Activated B cell treated with CpG ODN at 0.5 μM for 24 hours (primary cell): ENCODE data around the gene STYXL2. TPM values are rescaled to one million over a fixed set of nuclear protein-coding genes. Genes with fewer than 3 reads are reported as not detected.

Source experiments
- ATAC-seq: fragments of 200-7000 bp; cut with Tn5 transposase; one replicate; pipeline ENCODE4 v1.10.0; 2021; ENCODE audit warnings: low read depth, mild to moderate bottlenecking, moderate library complexity
- CTCF ChIA-PET: fragments of 350-600 bp; sonication (Branson Sonifier 250); formaldehyde crosslinking; loops from one replicate; lab custom pipeline; 2021; ENCODE audit warnings: antibody characterized with exemption; lab: Charles Lee
- POLR2A ChIA-PET: fragments of 350-600 bp; sonication (Branson Sonifier 250); formaldehyde crosslinking; loops from one replicate; lab custom pipeline; 2021; ENCODE audit warnings: antibody characterized with exemption; lab: Charles Lee
- DNase-seq: peaks from one replicate; pipeline ENCODE4 v3.0.0; 2022
- H3K27ac Mint-ChIP-seq: one replicate; pipeline ENCODE4 v1.8.0; 2020; ENCODE audit warnings: mixed read lengths
- H3K27me3 Mint-ChIP-seq: one replicate; pipeline ENCODE4 v1.8.0; 2021; ENCODE audit warnings: mixed read lengths
- H3K36me3 Mint-ChIP-seq: one replicate; pipeline ENCODE4 v1.8.0; 2021; ENCODE audit warnings: low read depth, mixed read lengths
- H3K4me1 Mint-ChIP-seq: one replicate; pipeline ENCODE4 v1.8.0; 2021; ENCODE audit warnings: mixed read lengths
- H3K4me3 Mint-ChIP-seq: one replicate; pipeline ENCODE4 v1.8.0; 2020; ENCODE audit warnings: mild to moderate bottlenecking, mixed read lengths
- H3K9me3 Mint-ChIP-seq: one replicate; pipeline ENCODE4 v1.8.0; 2020; ENCODE audit warnings: mixed read lengths
- intact Hi-C: fragments of 100-400 bp; cut with micrococcal nuclease; formaldehyde crosslinking; loops from one replicate; pipeline ENCODE4 v1.15.1; 2024
- total RNA-seq: library from RNA; stranded (reverse); gene quantifications from 2 replicates; pipeline ENCODE4 v1.2.3, GENCODE V29; 2022
- TF ChIP-seq, protein P1 (sequence below): fragments of 200-600 bp; IDR thresholded peaks from one replicate; pipeline ENCODE4 v1.8.0; 2022; ENCODE audit warnings: antibody characterized with exemption, mild to moderate bottlenecking

STYXL2 gene
- total RNA-seq, 1 donor from 2014 or later: not detected

DNA sequence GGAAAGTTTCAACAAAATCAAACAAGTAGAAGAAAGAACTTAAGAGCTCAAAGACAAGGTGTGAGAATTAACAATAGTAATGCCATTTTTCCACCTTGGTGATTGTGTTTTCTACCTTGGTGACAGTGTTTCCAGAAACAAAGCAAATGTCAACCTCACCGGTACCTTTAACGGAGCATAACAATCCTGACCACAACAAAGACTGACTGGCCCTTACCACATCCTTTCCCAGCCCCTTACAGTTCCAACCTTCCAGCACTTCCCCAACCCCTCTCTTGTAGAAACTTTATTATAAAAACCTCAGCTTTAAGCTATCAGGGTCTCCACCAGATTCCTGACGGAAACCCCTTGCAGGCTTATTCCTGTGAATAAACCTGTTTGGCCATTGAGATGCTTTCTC, 16.7 kb downstream of the STYXL2 start:
- H3K4me3 Mint-ChIP-seq: no peak overlapping the region
- intact Hi-C loops: no loop called here
- CTCF ChIA-PET: no interaction called here

DNA sequence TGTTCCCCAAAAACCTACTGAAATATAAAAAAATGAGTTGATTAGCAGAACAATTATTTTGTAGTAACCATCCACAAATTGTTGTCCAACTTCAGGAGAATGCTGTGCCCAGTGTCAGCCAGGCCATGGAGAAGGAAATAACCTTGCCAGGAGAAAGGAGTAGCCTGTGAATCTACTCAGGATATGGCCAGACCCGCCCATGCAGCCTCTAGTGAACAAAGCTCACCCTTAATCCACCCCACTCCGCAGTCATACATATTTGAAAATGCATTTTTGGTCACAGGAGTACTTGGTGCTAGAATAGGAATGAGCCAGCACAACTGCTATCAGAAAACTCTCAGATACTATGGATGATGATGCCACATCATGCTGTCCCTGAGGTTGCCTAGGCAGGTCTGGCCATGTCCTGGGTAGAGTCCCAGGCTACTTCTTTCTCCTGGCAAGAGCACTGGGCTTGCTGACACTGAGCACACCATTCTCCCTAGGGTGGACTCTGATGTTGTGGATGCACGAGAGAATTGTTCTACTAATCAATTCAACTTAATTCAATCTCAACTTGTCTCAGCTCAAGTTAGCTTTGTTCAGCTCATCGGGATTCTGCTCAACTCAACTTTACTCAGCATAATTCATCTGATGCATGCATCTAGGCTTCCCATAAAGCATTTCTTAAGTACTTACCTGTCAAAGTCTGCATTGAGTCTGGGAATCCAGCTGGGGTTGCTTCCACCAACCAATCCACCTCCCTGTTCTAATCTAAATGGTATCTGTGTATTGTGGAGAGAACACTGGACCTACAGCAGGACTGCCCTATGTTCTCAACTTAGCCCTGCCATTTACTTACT, 18.2 kb downstream of the STYXL2 start:
- peaks cover 22% of the 10 kb centered on the region for H3K4me1 Mint-ChIP-seq
- no peak overlapping the region for H3K4me3 Mint-ChIP-seq
- peaks cover 13% of the 10 kb centered on the region for H3K9me3 Mint-ChIP-seq
- intact Hi-C loops: no loop called here
- peaks cover 6% of the 10 kb centered on the region for H3K27me3 Mint-ChIP-seq
- ATAC-seq (no peak), DNase-seq (no peak)
- POLR2A ChIA-PET: no interaction called here
- TF ChIP-seq, protein P1, sequence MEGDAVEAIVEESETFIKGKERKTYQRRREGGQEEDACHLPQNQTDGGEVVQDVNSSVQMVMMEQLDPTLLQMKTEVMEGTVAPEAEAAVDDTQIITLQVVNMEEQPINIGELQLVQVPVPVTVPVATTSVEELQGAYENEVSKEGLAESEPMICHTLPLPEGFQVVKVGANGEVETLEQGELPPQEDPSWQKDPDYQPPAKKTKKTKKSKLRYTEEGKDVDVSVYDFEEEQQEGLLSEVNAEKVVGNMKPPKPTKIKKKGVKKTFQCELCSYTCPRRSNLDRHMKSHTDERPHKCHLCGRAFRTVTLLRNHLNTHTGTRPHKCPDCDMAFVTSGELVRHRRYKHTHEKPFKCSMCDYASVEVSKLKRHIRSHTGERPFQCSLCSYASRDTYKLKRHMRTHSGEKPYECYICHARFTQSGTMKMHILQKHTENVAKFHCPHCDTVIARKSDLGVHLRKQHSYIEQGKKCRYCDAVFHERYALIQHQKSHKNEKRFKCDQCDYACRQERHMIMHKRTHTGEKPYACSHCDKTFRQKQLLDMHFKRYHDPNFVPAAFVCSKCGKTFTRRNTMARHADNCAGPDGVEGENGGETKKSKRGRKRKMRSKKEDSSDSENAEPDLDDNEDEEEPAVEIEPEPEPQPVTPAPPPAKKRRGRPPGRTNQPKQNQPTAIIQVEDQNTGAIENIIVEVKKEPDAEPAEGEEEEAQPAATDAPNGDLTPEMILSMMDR: no peak
- CTCF ChIA-PET: no interaction called here
- no peak overlapping the region for H3K27ac Mint-ChIP-seq
- H3K36me3 Mint-ChIP-seq: no peaks in the 10 kb centered on the region

More for the DNA sequence above, 16.7 kb downstream of the STYXL2 start:
- DNase-seq (no peak), ATAC-seq (peak; percentile 34)
- POLR2A ChIA-PET: no interaction called here
- TF ChIP-seq, protein P1: no peak
- Mint-ChIP-seq H3K27ac (no peak overlapping the region), H3K27me3 (peaks cover 5% of the 10 kb centered on the region), H3K36me3 (no peaks in the 10 kb centered on the region), H3K9me3 (peaks cover 13% of the 10 kb centered on the region), H3K4me1 (peaks cover 25% of the 10 kb centered on the region)

DNA sequence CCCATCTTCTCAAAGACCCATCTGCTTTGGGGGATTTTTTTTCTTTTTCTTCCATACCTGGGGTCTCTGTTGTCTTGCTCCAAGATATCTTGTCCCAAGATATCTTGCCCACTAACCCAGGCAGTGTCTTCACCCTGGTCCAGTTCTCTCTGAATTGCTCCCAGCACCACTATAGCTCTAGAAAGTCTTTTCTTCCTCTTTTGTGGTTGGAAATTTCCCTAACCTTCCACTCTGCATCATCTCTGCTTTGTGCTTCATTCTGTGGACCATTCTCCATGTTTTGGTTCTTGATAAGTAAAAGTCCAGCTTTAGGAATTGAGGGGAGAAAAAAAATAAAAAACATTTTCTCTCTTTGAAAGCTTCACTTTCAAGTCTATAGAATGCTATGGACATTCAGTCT, 20.9 kb downstream of the STYXL2 start:
- TF ChIP-seq, protein P1: no peak
- ChIA-PET CTCF (no interaction called here), POLR2A (no interaction called here)
- Mint-ChIP-seq H3K27ac (no peak overlapping the region), H3K27me3 (peaks cover 17% of the 10 kb centered on the region), H3K36me3 (no peaks in the 10 kb centered on the region), H3K4me3 (no peak overlapping the region), H3K9me3 (peaks cover 13% of the 10 kb centered on the region), H3K4me1 (peaks cover 11% of the 10 kb centered on the region)
- ATAC-seq (peak; percentile 57), DNase-seq (no peak)
- intact Hi-C loops: no loop called here

DNA sequence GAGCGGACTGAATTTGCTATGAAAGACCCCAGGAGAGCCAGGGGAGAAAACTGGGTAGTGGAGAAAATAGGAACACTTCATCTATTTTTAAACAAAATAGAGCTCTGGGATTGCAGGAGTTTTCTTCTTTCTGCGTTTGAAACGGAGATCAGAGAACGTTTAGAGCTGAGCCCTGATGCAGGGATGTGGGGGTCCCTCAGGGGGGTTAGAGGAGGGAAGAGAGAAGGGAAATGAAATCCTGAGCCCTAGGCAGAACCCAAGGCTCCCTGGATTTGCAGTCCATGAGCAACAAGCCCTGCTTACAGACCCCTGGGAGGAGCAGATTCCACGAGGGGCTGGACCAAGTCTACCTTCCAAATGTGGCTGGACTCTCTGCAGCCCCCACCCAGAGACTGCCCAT, 21.8 kb downstream of the STYXL2 start:
- POLR2A ChIA-PET: no interaction called here
- DNase-seq: no peak
- CTCF ChIA-PET: interaction anchor here (1.1 kb wide), 1 partner anchor 49 kb away, joined by 3 read pairs; no protein-coding TSS in a partner anchor
- Mint-ChIP-seq H3K36me3 (no peaks in the 10 kb centered on the region), H3K27me3 (peaks cover 21% of the 10 kb centered on the region), H3K4me3 (no peak overlapping the region), H3K9me3 (peaks cover 5% of the 10 kb centered on the region), H3K4me1 (peaks cover 7% of the 10 kb centered on the region), H3K27ac (no peak overlapping the region)
- no peak for ATAC-seq
- intact Hi-C loops: no loop called here
- TF ChIP-seq, protein P1: no peak

DNA sequence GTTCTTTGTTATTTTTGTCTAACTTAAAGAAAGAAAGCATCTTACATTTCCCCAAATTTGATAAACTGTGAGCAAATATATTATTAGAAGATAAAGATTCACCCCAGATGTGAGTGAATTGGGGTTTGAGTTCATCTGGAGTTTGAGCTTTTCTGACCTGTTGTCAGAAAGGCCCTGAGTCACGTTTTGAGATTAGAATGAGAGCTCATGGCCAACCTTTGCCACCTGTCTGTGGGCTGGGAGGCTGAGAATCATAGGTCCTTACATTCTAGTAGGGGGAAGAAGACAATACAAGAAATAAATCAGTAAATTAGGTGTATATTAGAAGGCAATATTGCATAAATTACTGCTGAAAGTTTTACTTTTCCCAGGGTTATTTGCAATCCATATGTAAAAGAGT, 22.3 kb downstream of the STYXL2 start:
- peaks cover under 1% of the 10 kb centered on the region for H3K9me3 Mint-ChIP-seq
- peaks cover 11% of the 10 kb centered on the region for H3K4me1 Mint-ChIP-seq
- no peaks in the 10 kb centered on the region for H3K36me3 Mint-ChIP-seq
- H3K4me3 Mint-ChIP-seq: no peak overlapping the region
- TF ChIP-seq, protein P1: no peak
- intact Hi-C loops: no loop called here
- no peak overlapping the region for H3K27ac Mint-ChIP-seq
- ATAC-seq (no peak), DNase-seq (no peak)
- H3K27me3 Mint-ChIP-seq: peaks cover 22% of the 10 kb centered on the region
- ChIA-PET CTCF (interaction anchor here (1.1 kb wide), 1 partner anchor 49 kb away, joined by 3 read pairs; no protein-coding TSS in a partner anchor), POLR2A (no interaction called here)
